GM12873 (cell line): Measurements from ENCODE around the gene PPP2R2C.

Experiments
- CTCF ChIP-seq: IDR thresholded peaks from 2 replicates; pipeline ENCODE4 v1.5.1; 2012; ENCODE audit warnings: low read depth, mild to moderate bottlenecking, moderate library complexity, low read length, control low read depth; ENCODE audit not compliant: insufficient read depth; ENCODE audit errors: missing control alignments

PPP2R2C gene

GRCh38 chr4:6444582-6444981, 27.8 kb downstream of the PPP2R2C start:
- no peak for TF ChIP-seq CTCF

GRCh38 chr4:6443035-6444023, 29.1 kb downstream of the PPP2R2C start:
- TF ChIP-seq CTCF = no peak

- TF ChIP-seq CTCF = no peak
These were observed 29.9 kb downstream of the PPP2R2C start for GRCh38 chr4:6442555-6442954.

- TF ChIP-seq CTCF = no peak
These were observed 30.7 kb downstream of the PPP2R2C start for GRCh38 chr4:6441758-6442157.

- no peak for TF ChIP-seq CTCF
These were observed 31.2 kb downstream of the PPP2R2C start for GRCh38 chr4:6441202-6441582.

- no peak for TF ChIP-seq CTCF
These were observed 31.8 kb downstream of the PPP2R2C start for GRCh38 chr4:6440506-6441201.

- no peak for TF ChIP-seq CTCF
These were observed 33.2 kb downstream of the PPP2R2C start for GRCh38 chr4:6439120-6439762.
